Natural killer cell (primary cell): ENCODE measurements around the gene CRTC1. TPM values are rescaled to one million over a fixed set of nuclear protein-coding genes. Genes with fewer than 3 reads are reported as not detected.

Experiments
- ATAC-seq, 3 donors: fragments of 150-1000 bp in 2 of 3; fragments of 200-7000 bp in 1 of 3; cut with Tn5 transposase; 1 replicate in 1 of 3; 2 replicates in 2 of 3; pipeline ENCODE4 v1.10.0; 2021; ENCODE audit warnings: mild to moderate bottlenecking in 2 of 3, moderate library complexity in 2 of 3
- DNase-seq, 2 donors: peaks; one replicate each; pipeline versions ENCODE4 v3.0.0 to v3.0.0-alpha.2; 2013 to 2021; ENCODE audit warnings: mixed read lengths in 1 of 2
- H3K27ac ChIP-seq: one replicate; pipeline ENCODE4 v1.5.1; 2013; ENCODE audit warnings: mild to moderate bottlenecking, low read length
- H3K27me3 ChIP-seq: one replicate; pipeline ENCODE4 v1.6.1; 2013; ENCODE audit warnings: low read length; ENCODE audit not compliant: control insufficient read depth, insufficient read depth
- H3K36me3 ChIP-seq: one replicate; pipeline ENCODE4 v1.6.1; 2013; ENCODE audit warnings: low read length; ENCODE audit not compliant: control insufficient read depth, insufficient read depth
- H3K4me1 ChIP-seq: one replicate; pipeline ENCODE4 v1.6.1; 2013; ENCODE audit warnings: low read length; ENCODE audit not compliant: control insufficient read depth, insufficient read depth
- H3K4me3 ChIP-seq: one replicate; pipeline ENCODE4 v1.5.1; 2013; ENCODE audit warnings: low read length
- H3K9me3 ChIP-seq: one replicate; pipeline ENCODE4 v1.6.1; 2013; ENCODE audit warnings: low read length; ENCODE audit not compliant: control insufficient read depth, insufficient read depth
- H3K27ac Mint-ChIP-seq, 2 donors: one replicate each; pipeline ENCODE4 v1.8.0; 2022; ENCODE audit warnings: mild to moderate bottlenecking in 2 of 2, mixed read lengths in 2 of 2, moderate library complexity in 1 of 2
- H3K27me3 Mint-ChIP-seq, 2 donors: one replicate each; pipeline ENCODE4 v1.8.0; 2022; ENCODE audit warnings: low read depth in 2 of 2, mixed read lengths in 2 of 2
- H3K36me3 Mint-ChIP-seq: one replicate; pipeline ENCODE4 v1.8.0; 2022; ENCODE audit warnings: mixed read lengths
- H3K4me1 Mint-ChIP-seq, 2 donors: one replicate each; pipeline ENCODE4 v1.8.0; 2022; ENCODE audit warnings: mixed read lengths in 2 of 2
- H3K4me3 Mint-ChIP-seq: one replicate; pipeline ENCODE4 v1.8.0; 2022; ENCODE audit warnings: mild to moderate bottlenecking, moderate library complexity, mixed read lengths
- H3K9me3 Mint-ChIP-seq, 2 donors: one replicate each; pipeline ENCODE4 v1.8.0; 2022; ENCODE audit warnings: mixed read lengths in 2 of 2
- WGBS: methylation state at CpG from one replicate; pipeline ENCODE4 v1.1.7; 2013; ENCODE audit warnings: missing lambda C conversion rate; ENCODE audit not compliant: insufficient coverage; 5-methylcytosine and 5-hydroxymethylcytosine counted together
- intact Hi-C: fragments of 100-400 bp; cut with micrococcal nuclease; formaldehyde crosslinking; loops from one replicate; pipeline ENCODE4 v1.14.2; 2022
- total RNA-seq, 4 donors: library from RNA; stranded (reverse); fragments of 120-200 nt in 1 of 4; gene quantifications; one replicate each; pipeline versions ENCODE4 v1.2.3 to v1.2.4, GENCODE V29; 2013 to 2022
- TF ChIP-seq, protein P1 (sequence below): fragments of 200-600 bp; IDR thresholded peaks from one replicate; pipeline ENCODE4 v1.8.0; 2022; ENCODE audit warnings: antibody characterized with exemption

CRTC1 gene
- total RNA-seq, 3 donors from 2014 or later (not counting 1 experiment from before 2014, with no cell fraction given), result 14.1 to 17.0 (median 14.3) TPM

GRCh38 chr19:18704054-18704453 is 20.6 kb downstream of the CRTC1 start:
- WGBS, result 100% methylated on average over 3 of the region's 4 CpGs
- Mint-ChIP-seq H3K27me3 (no peaks in the 10 kb centered on the region), H3K9me3 (no peaks in the 10 kb centered on the region), H3K4me1 (peaks cover 25 to 36% of the 10 kb centered on the region in 2 donors), H3K27ac (no peak overlapping the region), H3K36me3 (no peaks in the 10 kb centered on the region), H3K4me3 (no peak overlapping the region)
- DNase-seq, result no peak
- Histone ChIP-seq H3K4me1 (peaks cover 32% of the 10 kb centered on the region), H3K36me3 (no peaks in the 10 kb centered on the region), H3K27ac (no peak overlapping the region), H3K9me3 (no peaks in the 10 kb centered on the region), H3K27me3 (no peaks in the 10 kb centered on the region), H3K4me3 (no peak overlapping the region)
- intact Hi-C loops, result no loop called here
- TF ChIP-seq, protein P1, sequence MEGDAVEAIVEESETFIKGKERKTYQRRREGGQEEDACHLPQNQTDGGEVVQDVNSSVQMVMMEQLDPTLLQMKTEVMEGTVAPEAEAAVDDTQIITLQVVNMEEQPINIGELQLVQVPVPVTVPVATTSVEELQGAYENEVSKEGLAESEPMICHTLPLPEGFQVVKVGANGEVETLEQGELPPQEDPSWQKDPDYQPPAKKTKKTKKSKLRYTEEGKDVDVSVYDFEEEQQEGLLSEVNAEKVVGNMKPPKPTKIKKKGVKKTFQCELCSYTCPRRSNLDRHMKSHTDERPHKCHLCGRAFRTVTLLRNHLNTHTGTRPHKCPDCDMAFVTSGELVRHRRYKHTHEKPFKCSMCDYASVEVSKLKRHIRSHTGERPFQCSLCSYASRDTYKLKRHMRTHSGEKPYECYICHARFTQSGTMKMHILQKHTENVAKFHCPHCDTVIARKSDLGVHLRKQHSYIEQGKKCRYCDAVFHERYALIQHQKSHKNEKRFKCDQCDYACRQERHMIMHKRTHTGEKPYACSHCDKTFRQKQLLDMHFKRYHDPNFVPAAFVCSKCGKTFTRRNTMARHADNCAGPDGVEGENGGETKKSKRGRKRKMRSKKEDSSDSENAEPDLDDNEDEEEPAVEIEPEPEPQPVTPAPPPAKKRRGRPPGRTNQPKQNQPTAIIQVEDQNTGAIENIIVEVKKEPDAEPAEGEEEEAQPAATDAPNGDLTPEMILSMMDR, result no peak
- no peak for ATAC-seq

DNA sequence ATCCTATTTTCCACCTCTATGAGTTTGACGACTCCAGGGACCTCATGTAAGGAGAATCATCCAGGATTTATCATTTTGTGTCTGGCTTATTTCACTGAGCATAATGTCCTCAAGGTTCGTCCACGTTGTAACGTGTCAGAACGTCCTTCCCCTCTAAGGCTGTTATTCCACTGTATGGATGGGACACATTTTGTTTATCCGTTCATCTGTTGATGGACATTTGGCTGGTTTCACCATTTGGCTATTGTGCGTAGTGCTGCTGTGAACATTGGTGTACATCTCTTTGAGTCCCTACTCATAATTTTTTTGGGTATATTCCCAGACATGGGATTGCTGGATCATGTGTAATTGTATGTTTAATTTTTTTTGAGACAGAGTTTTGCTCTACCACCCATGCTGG is 21.5 kb downstream of the CRTC1 start:
- Mint-ChIP-seq H3K27me3 (no peaks in the 10 kb centered on the region), H3K9me3 (no peaks in the 10 kb centered on the region), H3K36me3 (no peaks in the 10 kb centered on the region), H3K4me3 (no peak overlapping the region), H3K4me1 (peaks cover 17 to 38% of the 10 kb centered on the region in 2 donors), H3K27ac (no peak overlapping the region)
- Histone ChIP-seq H3K4me1 (peaks cover 31% of the 10 kb centered on the region), H3K9me3 (no peaks in the 10 kb centered on the region), H3K36me3 (no peaks in the 10 kb centered on the region), H3K27ac (no peak overlapping the region), H3K4me3 (no peak overlapping the region), H3K27me3 (no peaks in the 10 kb centered on the region)
- WGBS, result 97% methylated on average over 7 of the region's 7 CpGs
- no peak for ATAC-seq
- intact Hi-C loops, result no loop called here
- TF ChIP-seq, protein P1, result no peak
- DNase-seq, result no peak

DNA sequence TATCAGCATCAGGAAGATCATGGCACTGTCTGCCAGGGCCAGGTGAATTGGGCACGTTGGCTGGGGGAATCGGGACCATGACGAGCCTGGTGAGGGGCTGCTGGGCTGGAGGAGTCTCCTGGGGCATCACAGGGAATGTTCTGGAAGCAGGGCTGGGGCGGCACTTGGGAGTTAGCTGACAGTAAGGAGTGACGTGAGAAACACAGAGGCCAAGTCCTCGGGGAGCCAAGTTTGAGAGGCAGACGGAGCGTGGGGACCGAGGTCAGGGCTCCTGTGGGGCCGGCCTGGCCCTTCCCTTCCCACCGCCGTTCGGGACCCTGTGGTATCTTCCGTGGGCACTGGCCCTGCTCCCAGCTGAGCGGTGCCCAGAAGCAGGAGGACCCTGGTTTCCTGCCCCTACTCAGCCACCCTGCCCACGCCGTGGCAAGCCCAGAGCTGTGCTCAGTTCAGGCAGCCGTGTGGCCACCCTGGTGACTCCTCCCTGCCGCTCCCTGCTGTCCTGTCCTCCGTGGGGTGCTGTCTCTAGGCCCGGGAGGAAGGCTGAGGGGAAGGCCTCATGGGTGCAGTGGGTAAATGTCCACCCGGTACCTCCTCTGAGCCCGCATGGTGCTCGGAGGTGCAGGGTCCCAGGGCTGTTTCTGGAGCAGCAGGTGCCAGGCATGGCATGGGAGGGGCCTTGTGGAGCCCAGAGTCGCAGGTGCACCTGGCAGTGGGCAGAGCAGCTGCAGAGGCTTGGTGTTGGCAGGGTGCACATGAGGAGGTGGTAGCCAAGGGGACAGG is 25.2 kb downstream of the CRTC1 start:
- TF ChIP-seq, protein P1, result no peak

More for the DNA sequence above, 25.2 kb downstream of the CRTC1 start:
- H3K4me1 Mint-ChIP-seq, result peaks cover 14 to 35% of the 10 kb centered on the region in 2 donors
- intact Hi-C loops, result no loop called here
- Histone ChIP-seq H3K27me3 (no peaks in the 10 kb centered on the region), H3K27ac (no peak overlapping the region), H3K4me3 (no peak overlapping the region), H3K36me3 (no peaks in the 10 kb centered on the region), H3K4me1 (peaks cover 35% of the 10 kb centered on the region), H3K9me3 (no peaks in the 10 kb centered on the region)
- no peak for DNase-seq
- no peak overlapping the region for H3K4me3 Mint-ChIP-seq
- no peaks in the 10 kb centered on the region for H3K27me3 Mint-ChIP-seq
- ATAC-seq, result no peak
- H3K9me3 Mint-ChIP-seq, result no peaks in the 10 kb centered on the region
- no peaks in the 10 kb centered on the region for H3K36me3 Mint-ChIP-seq
- WGBS, result 79% methylated on average over 25 of the region's 25 CpGs
- H3K27ac Mint-ChIP-seq, result no peak overlapping the region
